CD4-positive, alpha-beta T cell treated with Interleukin-15 for 4 hours (primary cell): ENCODE measurements around the gene PCDHGB6.
"Not testable (repeated sequence)": the region's sequence is repeated elsewhere in the genome, so short reads cannot be mapped to it uniquely, and the experiment has no call there.

ENCODE experiments used
- DNase-seq: peaks from one replicate; pipeline ENCODE4 v3.0.0-alpha.2; 2020; ENCODE audit warnings: low spot score

Gene PCDHGB6

DNA sequence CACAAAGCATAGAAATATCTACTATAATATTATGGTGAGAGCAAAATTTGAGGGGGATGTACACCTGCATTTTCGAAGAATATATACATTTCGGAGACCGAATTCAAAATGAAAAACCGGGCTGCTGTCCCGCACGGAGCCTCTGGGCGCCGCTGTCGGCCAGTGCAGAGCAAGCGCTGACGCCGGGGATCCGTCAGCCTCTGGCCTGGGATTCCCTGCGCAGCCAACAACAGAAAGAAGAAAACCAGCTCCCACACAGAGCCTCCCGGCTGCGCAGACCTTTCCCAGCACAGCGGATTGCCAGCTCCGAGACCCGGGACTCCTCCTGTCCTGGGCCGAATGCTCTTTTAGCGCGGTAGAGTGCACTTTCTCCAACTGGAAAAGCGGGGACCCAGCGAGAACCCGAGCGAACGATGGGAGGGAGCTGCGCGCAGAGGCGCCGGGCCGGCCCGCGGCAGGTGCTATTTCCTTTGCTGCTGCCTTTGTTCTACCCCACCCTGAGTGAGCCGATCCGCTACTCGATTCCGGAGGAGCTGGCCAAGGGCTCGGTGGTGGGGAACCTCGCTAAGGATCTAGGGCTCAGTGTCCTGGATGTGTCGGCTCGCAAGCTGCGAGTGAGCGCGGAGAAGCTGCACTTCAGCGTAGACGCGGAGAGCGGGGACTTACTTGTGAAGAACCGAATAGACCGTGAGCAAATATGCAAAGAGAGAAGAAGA, at the start of gene PCDHGB6:
Gene PCDHGB6, plus strand, starts transcription at position 232 of the 716 bp plus-strand sequence. Its CDS starts 182 bp downstream, at position 414.
- DNase-seq, result peak; percentile 26

DNA sequence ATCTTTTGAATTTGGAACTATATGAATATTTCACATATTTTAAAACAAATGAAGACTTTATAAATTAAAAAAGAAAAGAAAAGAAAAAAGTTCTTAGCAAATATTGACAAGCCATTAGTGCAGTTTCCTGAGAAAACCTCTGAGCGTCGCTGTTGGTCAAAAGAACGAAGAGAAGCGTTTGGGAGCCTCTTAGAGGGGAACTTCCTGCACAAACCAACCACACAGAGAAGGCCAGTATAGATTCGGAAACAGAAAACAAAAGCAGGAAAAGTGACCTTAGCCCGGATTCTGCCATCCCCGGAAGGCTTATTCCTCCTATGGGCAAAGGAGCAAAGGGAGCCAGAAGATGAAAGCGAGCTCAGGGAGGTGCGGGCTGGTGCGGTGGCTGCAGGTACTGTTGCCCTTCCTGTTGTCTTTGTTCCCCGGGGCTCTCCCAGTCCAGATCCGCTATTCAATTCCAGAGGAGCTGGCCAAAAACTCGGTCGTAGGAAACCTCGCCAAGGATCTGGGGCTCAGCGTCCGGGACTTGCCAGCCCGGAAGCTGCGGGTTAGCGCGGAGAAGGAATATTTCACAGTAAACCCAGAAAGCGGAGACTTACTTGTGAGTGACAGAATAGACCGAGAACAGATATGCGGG, 47.9 kb upstream of the PCDHGB6 start, which contains the start of gene PCDHGB2:
Gene PCDHGB2, plus strand, starts transcription at position 205 of the 637 bp plus-strand sequence. Its CDS starts 142 bp downstream, at position 347.
- peak; percentile 13 for DNase-seq

DNA sequence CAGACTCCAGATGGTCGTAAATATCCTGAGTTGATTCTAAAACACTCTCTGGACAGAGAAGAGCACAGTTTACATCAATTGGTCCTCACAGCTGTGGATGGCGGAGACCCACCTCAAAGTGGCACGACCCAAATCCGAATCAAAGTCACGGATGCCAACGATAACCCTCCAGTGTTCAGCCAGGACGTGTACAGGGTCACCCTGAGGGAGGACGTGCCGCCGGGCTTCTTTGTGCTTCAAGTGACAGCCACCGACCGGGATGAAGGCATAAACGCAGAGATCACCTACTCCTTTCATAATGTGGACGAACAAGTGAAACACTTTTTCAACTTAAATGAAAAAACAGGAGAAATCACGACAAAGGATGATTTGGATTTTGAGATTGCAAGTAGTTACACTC, 47.1 kb upstream of the PCDHGB6 start:
- no peak for DNase-seq

DNA sequence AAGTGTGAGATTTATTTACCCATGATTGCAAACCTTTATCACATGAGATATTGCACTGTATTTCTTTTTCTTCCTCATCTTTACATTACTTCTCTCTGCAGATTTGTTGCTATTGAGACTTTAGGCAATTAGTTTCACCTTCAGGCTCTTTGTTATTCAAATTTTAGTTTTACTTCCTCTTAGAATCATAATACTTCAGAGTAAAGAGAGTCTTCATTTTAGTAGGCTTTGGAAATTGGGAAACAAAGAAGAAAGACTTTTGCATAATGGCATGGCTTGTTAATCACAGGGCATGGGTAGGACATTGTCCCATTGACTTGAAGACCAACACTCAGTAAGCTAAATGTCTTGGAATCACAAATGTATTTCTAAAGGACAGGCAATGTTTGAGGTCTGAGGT, 45.1 kb upstream of the PCDHGB6 start:
- DNase-seq, result no peak

DNA sequence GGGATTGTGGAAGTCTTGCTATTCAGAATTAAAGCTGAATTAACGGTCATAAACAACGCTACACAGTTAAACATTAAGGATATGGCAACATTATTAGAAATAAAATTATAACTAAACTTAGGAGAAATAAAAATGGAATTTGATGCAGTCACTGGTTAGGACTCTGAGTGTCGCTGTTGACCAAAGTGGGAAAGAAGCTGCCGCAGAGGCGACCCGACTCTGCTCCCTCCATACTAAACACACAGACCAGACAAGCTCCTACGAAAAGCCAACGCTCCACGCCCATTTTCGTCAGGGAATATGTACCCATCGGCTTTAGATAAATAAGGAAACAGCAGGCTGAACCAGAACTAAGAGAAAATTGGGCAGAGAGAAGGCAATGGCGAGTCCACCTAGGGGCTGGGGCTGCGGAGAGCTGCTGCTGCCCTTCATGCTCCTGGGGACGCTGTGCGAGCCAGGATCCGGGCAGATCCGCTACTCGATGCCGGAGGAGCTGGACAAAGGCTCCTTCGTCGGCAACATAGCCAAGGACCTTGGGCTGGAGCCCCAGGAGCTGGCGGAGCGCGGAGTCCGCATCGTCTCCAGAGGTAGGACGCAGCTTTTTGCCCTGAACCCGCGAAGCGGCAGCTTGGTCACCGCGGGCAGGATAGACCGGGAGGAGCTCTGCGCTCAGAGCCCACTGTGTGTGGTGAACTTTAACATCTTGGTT, 43.7 kb upstream of the PCDHGB6 start, which contains the start of gene PCDHGA5:
Gene PCDHGA5, plus strand, starts transcription at position 211 of the 709 bp plus-strand sequence. Its CDS starts 169 bp downstream, at position 380.
- no peak for DNase-seq

DNA sequence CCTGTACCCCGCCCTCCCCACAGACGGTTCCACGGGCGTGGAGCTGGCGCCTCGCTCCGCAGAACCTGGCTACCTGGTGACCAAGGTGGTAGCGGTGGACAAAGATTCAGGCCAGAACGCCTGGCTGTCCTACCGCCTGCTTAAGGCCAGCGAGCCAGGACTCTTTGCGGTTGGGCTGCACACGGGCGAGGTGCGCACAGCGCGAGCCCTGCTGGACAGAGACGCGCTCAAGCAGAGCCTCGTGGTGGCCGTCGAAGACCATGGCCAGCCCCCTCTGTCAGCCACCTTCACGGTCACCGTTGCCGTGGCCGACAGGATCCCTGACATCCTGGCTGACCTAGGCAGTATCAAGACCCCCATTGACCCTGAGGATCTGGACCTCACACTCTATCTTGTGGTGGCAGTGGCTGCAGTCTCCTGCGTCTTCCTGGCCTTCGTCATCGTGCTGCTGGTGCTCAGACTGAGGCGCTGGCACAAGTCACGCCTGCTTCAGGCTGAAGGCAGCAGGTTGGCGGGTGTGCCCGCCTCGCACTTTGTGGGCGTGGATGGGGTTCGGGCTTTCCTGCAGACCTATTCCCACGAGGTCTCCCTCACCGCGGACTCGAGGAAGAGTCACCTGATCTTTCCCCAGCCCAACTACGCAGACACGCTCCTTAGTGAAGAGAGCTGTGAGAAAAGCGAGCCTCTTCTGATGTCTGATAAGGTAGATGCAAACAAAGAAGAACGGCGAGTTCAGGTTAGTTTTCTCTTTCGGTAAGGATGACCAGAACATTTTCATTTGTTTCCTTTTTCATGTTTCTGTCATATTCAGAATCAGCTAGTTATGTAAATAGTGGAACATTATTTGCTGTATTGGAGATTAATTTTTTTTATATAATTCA, 41.6 kb upstream of the PCDHGB6 start:
- no peak for DNase-seq

DNA sequence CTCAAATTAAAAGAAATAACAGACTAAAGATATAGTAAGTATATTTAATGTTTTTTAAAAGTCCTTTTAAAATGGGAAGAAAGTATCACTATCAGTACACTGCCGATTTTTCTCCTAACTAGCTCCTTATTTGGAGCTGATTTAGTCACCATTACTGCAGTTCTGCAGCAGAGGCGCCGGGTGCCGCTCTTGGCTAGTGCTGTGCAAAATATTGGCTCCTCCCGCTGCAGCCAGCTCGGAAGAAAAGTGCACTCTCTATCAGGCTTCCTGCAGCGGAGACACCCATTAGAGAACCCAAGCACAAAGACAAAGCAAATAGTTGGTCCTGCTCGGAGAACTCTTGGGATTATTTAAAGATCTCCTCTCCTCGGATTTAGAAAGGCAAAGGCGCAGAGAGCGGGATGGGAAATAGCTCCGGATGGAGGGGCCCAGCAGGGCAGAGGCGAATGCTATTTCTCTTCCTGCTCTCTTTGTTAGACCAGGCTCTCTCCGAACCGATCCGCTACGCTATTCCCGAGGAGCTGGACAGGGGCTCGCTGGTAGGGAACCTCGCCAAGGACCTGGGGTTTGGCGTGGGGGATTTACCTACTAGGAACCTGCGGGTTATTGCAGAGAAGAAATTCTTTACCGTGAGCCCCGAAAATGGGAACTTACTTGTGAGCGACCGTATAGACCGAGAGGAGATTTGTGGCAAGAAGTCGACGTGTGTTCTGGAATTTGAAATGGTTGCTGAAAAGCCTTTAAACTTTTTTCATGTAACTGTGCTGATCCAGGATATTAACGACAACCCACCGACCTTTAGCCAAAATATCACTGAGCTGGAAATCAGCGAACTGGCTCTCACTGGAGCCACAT, 37.6 kb upstream of the PCDHGB6 start, which contains the start of gene PCDHGB3:
Gene PCDHGB3, plus strand, starts transcription at position 249 of the 855 bp plus-strand sequence. Its CDS starts 153 bp downstream, at position 402.
- DNase-seq, result peak; percentile 37

DNA sequence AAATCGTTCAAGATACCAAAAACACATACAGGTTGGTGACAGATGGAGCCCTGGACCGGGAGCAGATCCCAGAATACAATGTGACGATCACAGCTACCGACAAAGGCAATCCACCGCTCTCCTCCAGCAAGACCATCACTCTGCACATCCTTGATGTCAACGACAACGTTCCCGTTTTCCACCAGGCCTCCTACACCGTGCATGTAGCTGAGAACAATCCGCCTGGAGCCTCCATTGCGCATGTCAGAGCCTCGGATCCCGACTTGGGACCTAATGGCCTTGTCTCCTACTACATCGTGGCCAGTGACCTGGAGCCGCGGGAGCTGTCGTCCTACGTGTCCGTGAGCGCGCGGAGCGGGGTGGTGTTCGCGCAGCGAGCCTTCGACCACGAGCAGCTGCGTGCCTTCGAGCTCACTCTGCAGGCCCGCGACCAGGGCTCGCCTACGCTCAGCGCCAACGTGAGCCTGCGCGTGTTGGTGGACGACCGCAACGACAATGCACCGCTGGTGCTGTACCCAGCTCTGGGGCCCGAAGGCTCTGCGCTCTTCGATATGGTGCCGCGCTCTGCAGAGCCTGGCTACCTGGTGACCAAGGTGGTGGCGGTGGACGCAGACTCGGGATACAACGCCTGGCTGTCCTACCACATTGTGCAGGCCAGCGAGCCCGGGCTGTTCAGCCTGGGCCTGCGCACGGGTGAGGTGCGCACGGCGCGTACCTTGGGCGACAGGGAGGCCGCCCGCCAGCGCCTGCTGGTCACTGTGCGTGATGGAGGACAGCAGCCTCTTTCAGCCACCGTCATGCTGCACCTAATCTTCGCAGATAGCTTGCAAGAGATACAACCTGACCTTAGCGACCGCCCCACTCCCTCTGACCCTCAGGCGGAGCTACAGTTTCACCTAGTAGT, 36.0 kb upstream of the PCDHGB6 start:
- DNase-seq, result no peak

DNA sequence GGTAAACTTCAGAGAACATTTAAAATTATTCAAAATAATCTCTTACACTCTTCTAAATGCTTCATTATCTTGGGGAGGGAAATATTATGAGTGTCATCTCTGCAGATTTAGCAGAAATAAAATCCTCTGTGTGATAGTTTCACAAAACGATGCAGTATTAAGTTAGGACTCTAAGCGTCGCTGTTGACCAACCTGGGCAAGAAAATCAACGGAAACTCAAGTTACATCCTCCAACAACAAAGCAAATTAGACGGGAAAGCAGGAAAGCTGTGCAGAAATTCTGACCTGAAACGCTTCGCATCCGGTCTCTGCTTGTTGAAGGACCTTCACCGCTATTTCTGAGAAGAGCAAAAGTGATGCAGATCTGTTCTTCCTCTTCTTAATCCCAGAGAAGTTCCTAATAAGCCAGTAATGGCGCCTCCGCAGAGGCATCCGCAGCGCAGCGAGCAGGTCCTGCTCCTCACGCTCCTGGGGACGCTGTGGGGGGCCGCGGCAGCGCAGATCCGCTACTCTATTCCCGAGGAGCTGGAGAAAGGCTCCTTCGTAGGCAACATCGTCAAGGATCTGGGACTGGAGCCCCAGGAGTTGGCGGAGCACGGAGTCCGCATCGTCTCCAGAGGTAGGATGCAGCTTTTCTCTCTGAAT, 34.0 kb upstream of the PCDHGB6 start, which contains the start of gene PCDHGA6:
Gene PCDHGA6, plus strand, starts transcription at position 219 of the 645 bp plus-strand sequence. Its CDS starts 193 bp downstream, at position 412.
- no peak for DNase-seq

DNA sequence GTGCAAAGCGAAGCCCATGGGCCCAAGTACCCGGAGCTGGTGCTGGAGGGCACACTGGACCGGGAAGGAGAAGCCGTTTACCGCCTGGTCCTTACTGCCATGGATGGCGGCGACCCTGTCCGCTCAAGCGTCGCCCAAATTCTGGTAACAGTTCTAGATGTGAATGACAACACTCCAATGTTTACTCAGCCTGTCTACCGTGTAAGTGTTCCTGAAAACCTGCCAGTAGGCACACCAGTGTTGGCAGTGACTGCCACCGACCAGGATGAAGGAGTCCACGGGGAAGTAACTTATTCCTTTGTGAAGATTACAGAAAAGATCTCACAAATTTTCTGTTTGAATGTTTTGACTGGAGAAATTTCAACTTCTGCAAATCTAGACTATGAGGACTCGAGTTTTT, 33.2 kb upstream of the PCDHGB6 start:
- DNase-seq, result no peak

DNA sequence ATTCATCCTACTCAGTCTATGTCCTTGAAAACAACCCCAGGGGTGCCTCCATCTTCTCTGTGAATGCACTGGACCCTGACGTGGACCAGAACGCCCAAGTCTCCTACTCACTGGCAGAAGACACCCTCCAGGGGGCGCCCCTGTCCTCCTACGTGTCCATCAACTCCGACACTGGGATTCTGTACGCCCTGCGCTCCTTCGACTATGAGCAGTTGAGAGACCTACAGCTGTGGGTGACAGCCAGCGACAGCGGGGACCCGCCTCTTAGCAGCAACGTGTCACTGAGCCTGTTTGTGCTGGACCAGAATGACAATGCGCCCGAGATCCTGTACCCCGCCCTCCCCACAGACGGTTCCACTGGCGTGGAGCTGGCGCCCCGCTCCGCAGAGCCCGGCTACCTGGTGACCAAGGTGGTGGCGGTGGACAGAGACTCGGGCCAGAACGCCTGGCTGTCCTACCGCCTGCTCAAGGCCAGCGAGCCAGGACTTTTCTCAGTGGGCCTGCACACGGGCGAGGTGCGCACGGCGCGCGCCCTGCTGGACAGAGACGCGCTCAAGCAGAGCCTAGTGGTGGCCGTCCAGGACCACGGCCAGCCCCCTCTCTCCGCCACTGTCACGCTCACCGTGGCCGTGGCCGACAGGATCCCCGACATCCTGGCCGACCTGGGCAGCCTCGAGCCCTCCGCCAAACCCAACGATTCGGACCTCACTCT, 32.2 kb upstream of the PCDHGB6 start:
- not testable (repeated sequence) for DNase-seq

DNA sequence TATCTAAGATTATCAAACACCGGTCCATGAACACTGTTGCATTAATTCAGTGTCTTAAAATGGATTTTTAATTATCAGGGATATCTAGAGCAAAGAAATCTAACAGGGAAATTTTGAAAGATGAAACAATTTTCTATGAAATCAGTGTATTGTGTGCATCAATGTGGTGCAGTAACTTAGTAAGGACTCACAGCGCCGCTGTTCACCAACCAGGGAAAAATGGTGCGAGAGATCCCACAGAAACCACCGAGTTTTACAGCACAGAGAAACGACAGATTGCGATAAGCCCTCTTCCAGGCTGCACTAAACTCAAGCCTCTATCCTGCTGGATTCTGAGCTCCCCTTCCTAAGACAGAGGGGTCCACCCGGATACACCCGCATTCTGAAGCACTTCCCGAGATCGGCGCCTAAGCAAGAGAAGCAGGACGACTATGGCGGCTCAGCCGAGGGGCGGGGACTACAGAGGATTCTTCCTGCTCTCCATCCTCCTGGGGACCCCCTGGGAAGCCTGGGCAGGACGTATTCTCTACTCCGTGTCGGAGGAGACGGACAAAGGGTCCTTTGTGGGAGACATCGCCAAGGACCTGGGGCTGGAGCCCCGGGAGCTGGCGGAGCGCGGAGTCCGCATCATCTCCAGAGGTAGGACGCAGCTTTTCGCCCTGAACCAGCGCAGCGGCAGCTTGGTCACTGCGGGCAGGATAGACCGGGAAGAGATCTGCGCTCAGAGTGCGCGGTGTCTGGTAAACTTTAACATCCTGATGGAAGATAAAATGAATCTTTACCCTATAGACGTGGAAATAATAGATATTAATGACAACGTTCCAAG, 25.1 kb upstream of the PCDHGB6 start, which contains the start of gene PCDHGA7:
Gene PCDHGA7, plus strand, starts transcription at position 274 of the 826 bp plus-strand sequence. Its CDS starts 158 bp downstream, at position 432.
- no peak for DNase-seq

DNA sequence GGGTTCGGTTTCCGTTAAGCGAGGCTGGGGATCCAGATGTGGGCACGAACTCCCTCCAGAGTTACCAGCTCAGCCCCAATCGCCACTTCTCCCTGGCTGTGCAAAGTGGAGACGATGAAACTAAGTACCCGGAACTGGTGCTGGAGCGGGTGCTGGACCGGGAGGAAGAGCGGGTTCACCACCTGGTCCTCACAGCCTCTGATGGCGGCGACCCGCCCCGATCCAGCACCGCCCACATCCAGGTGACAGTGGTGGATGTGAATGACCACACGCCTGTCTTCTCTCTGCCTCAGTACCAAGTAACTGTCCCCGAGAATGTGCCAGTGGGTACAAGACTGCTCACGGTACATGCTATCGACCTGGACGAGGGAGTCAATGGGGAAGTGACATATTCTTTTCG, 24.5 kb upstream of the PCDHGB6 start:
- DNase-seq, result no peak

DNA sequence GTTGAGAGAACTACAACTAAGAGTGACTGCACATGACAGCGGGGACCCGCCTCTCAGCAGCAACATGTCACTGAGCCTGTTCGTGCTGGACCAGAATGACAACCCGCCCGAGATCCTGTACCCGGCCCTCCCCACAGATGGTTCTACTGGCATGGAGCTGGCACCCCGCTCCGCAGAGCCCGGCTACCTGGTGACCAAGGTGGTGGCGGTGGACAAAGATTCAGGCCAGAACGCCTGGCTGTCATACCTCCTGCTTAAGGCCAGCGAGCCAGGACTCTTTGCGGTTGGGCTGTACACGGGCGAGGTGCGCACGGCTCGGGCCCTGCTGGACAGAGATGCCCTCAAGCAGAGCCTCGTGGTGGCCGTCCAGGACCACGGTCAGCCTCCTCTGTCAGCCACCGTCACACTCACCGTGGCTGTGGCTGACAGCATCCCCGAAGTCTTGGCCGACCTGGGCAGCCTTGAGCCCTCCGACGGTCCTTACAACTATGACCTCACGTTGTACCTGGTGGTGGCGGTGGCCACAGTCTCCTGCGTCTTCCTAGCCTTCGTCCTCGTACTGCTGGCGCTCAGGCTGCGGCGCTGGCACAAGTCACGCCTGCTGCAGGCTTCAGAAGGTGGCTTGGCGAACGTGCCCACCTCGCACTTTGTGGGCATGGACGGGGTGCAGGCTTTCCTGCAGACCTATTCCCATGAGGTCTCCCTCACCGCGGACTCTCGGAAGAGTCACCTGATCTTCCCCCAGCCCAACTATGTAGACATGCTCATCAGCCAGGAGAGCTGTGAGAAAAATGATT, 23.2 kb upstream of the PCDHGB6 start:
- no peak for DNase-seq

DNA sequence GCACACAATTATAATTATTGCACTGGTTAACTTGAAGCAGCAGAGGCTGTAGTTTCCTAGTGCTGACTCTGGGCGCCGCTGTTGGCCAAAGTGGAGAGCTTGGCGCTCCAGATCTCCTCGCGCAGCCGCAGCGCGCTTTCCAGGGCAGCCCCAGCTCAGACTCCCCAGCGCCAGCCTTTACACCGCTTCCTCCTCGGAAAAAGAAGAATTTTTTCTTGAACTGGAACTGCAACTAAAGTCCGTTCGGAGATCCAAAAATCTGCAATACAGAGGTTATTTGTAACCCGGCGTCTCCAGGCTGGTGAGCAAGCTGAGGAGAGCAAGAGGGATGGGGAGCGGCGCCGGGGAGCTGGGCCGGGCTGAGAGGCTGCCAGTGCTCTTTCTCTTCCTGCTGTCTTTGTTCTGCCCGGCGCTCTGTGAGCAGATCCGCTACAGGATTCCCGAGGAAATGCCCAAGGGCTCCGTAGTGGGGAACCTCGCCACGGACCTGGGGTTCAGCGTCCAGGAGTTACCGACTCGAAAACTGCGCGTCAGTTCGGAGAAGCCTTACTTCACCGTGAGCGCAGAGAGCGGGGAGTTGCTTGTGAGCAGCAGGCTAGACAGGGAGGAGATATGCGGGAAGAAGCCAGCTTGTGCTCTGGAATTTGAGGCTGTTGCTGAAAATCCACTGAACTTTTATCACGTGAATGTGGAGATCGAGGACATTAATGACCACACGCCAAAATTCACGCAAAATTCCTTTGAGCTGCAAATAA, 20.1 kb upstream of the PCDHGB6 start, which contains the start of gene PCDHGB4:
Gene PCDHGB4, plus strand, starts transcription at position 142 of the 755 bp plus-strand sequence. Its CDS starts 187 bp downstream, at position 329.
- DNase-seq, result not testable (repeated sequence)
